Astrocyte of the cerebellum (primary cell): Measurements from ENCODE around the gene TRIM28.
A peak's percentile ranks its signal among the peaks of the same experiment; 100 is the strongest.

Experiments used
- DNase-seq: peaks from one replicate; pipeline ENCODE4 v3.0.0-alpha.2; 2011; ENCODE audit warnings: low read depth
- H3K4me3 ChIP-seq: 2 replicates; pipeline ENCODE4 v1.5.1; 2011; ENCODE audit warnings: mild to moderate bottlenecking, low read depth, low read length, moderate library complexity
- CTCF ChIP-seq: IDR thresholded peaks from 2 replicates; pipeline ENCODE4 v1.5.1; 2012; ENCODE audit warnings: low read length, low read depth, moderate library complexity, mild to moderate bottlenecking; ENCODE audit errors: missing control alignments
- in situ Hi-C: cut with HindIII; loops from 2 replicates; pipeline ENCODE4 v1.10.0; 2017; ENCODE audit warnings: low sequenced_read_pairs

TRIM28 gene

GRCh38 chr19:58563034-58563573, 19.2 kb downstream of the TRIM28 start:
- H3K4me3 ChIP-seq, result peak overlapping the region; percentile 24
- in situ Hi-C loops, result no loop called here
- DNase-seq, result no peak
- TF ChIP-seq CTCF, result no peak

- no peak for DNase-seq
- no peak overlapping the region for H3K4me3 ChIP-seq
- in situ Hi-C loops, result no loop called here
- no peak for TF ChIP-seq CTCF
These were observed 20.0 kb downstream of the TRIM28 start for GRCh38 chr19:58563823-58564222.

GRCh38 chr19:58566989-58567388, 23.1 kb downstream of the TRIM28 start:
- H3K4me3 ChIP-seq, result no peak overlapping the region
- no peak for TF ChIP-seq CTCF
- no peak for DNase-seq
- in situ Hi-C loops, result no loop called here

- in situ Hi-C loops, result no loop called here
- DNase-seq, result no peak
- no peak for TF ChIP-seq CTCF
- H3K4me3 ChIP-seq, result no peak overlapping the region
These were observed 24.7 kb downstream of the TRIM28 start for GRCh38 chr19:58568453-58569130.

GRCh38 chr19:58569191-58569942, 25.5 kb downstream of the TRIM28 start:
- in situ Hi-C loops, result no loop called here
- H3K4me3 ChIP-seq, result no peak overlapping the region
- no peak for DNase-seq
- TF ChIP-seq CTCF, result no peak

- in situ Hi-C loops, result no loop called here
- DNase-seq, result no peak
- no peak overlapping the region for H3K4me3 ChIP-seq
- TF ChIP-seq CTCF, result no peak
These were observed 26.2 kb downstream of the TRIM28 start for GRCh38 chr19:58569943-58570670.
